GM18498 (cell line): ENCODE data around the gene ZDHHC9.

ENCODE experiments used
- ATAC-seq: cut with Tn5 transposase; IDR thresholded peaks from one replicate; pipeline ENCODE4 v1.9.1; 2021; ENCODE audit warnings: mild to moderate bottlenecking, moderate library complexity; ENCODE audit not compliant: unreplicated experiment

Gene ZDHHC9

DNA sequence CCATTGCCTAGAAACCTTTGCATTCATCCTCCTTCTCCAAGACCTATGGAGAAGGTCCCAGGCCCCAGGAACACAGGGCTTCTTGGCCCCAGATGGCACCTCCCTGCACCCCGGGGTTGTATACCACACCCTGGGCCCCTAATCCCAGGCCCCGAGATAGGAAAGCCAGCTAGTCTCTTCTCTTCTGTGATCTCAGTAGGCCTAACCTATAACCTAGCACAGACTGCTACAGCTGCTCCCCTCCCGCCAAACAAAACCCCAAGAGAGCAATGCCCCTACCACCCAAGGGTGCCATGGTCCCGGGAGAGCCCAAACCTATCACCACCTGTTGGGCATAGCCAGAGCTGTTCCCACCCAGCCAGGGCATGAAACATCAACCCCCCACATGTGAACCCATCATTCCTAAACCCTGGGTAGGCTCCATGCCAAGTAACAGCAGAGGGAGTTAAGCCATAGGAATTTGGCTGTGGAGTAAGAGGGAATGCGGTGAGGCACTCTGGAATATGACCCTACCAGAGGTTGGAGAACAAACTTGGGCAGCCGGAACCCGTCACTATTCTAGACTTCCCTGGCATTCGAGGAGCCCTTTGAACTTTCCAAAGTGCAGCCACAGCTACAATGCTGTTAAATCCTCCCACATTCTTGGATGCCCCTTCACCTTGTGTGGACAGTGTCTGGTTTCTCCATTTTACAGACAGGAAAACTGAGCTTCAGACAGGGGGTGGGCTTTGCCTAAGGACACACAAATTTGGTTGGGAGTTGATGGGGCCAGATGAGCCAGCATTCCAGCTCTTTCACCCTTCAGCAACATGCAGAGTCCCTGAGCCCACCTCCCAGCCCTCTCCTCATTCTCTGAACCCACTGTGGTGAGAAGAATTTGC lies 74.9 kb downstream of the ZDHHC9 start:
- no peak for ATAC-seq

- ATAC-seq: no peak
Measured at GRCh38 chrX:129768186-129768585, 75.5 kb downstream of the ZDHHC9 start.

- no peak for ATAC-seq
Measured at GRCh38 chrX:129763666-129764065, 80.0 kb downstream of the ZDHHC9 start.

- ATAC-seq: no peak
Measured at GRCh38 chrX:129762448-129762847, 81.2 kb downstream of the ZDHHC9 start.

DNA sequence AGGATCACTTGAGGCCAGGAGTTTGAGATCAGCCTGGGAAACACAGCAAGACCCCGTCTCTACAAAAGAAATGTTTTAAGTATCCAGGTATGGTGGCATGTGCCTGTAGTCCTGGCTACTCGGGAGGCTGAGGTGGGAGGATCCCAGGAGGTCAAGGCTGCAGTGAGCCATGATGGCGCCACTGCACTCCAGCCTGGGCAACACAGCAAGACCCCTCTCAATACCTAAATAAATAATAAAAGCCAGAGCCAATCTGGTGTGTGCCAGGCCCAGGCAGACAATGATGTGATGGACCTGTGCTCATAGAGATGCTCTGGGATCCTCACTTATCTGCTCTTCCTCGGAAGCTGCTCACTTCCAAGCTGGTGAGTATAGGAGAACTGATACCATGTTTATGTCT lies 82.1 kb downstream of the ZDHHC9 start:
- no peak for ATAC-seq

DNA sequence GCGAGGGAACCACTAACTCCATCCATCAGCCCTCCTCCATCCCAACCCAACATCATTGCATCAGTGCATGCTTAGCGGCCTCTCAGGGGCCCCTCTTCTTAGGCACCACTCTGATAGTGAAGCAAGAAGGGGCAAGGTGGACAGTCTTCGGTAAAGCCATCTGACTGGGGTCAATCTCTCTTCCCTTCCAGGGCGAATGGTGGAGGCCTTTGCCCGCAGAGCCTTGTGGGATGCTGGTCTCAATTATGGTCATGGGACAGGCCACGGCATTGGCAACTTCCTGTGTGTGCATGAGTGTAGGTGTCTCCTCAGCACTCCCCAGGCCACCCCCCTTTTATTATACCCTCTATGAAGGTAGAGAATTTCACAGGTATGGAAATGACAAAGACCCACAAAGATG lies 82.7 kb downstream of the ZDHHC9 start:
- no peak for ATAC-seq

DNA sequence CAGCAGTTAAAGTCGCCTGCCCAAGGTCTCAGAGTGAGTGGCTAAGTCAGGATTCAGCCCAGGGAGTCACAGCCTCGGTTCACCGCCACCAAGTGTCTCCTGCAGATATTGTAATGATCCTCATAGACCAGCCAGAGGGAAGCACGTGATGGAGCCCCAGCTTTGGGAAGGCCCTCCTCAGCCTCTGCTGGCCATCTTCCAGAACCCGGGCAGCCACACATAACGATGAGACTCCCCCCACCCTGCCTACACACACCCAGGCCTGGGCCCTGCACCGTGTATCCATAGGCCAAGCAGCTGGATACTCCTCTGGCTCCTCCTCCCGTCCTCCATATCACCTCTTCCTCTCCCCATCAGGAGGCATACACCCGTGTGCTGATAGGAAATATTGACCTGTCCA lies 83.5 kb downstream of the ZDHHC9 start:
- ATAC-seq: no peak

DNA sequence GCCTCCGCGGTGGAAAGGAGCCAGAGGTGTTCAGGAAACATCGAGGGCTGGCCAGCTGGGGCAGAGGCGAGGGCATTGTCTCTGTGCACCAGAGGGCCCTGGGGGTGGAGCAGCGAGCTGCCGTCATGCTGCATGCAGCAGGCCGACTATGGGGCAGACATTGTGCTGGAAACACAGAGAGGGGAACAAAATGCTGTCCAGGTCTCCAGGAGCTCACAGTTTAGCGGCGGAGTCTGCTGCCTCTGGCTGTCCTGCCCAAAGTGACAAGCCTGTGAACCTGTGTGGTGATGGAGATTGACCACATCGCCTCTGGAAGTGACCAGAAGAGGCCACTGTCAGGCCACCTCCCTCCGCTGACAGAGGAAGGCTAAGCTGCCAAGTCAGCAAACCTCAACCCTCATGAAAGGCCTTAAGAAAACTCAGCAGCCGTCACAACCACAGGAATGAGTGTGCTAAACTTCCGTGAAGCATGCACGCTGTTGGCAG lies 84.1 kb downstream of the ZDHHC9 start:
- no peak for ATAC-seq

DNA sequence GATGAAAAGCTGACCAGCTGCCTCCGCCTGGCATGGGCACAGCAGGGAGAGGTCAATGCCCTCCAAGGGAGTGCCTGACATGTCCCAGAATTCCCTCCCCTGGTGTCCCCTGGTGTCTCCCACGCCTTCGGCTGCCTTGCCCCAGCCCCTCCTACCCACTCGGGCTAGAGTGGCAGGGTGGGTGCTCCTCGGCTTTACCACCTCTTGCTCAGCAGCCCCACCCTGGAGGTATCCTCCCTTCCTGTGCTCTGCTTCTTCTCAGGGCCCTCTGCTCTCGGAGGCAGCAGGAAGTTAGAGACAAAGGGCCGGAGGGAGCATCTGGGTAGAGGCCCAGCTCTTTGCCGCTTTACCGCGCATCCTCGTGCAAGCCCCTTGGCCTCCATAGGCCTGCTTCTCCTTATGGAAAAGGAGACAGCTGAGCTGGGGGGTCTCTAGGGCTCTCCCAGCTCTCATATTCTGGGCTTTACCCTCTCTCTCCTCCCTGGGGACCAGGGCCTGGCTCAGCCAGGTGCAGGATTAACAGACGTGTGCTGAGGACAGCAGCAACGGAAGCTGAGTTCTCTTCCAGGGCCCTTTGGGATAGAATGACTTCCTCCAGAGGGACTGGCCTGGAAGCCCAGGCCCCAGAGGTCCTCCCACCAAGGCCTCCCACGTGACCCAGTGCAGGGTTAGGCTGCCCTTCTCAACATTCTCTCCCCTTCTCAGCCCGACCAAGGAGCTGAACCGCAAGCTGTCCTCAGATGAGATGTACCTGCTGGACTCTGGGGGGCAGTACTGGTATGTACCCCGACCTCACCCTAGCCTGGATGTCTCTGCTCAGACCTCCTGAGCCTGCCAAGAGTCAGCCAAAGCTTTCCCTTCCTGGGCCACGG lies 87.7 kb downstream of the ZDHHC9 start:
- peak; percentile 54 for ATAC-seq

DNA sequence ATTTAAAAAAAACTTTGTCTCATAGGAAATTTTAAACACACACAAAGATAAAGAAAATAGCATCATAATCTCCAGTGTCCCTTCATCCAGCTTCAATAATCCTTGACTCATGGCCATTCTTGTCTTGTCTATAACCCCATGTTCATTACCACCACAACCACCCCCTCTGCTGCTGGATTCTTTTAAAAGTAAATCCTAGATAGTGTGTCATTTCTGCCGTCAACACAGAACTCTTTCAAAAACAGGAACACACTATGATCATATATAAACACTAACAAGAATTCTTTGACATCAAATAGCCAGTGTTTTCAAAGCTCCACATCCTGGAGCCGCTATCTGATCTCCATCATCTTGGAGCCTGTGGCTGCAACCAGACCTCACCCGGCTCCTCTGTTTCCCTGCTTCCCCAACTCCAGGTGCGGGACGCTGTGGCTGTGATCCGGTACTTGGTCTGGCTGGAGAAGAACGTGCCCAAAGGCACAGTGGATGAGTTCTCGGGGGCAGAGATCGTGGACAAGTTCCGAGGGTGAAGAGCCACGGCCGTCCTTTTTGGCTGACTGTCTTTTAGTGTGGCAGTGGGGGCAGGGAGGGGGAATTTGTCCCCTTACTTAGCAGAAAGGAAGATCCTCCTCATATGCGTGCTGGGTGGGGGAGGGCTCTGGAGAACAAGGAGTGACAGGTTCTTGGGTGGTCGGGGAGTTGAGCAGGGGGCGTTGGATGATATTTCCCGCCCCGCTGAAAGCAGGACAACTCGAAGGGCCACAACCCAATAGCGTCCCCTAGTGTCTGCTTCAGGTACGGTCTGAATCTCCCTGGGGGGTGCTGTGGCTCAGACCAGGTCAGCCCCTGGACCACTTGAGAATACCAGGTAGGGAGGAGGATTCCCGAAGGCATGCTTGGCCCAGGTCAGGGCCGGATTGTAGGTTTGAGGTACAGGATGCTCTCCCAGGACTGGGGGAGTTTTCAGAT lies 89.3 kb downstream of the ZDHHC9 start:
- no peak for ATAC-seq
